PC-3 (cell line): Measurements from ENCODE around the gene KLHDC3.

Experiments used
- EZH2 ChIP-seq: fragments of 300-600 bp; sonication (generic); IDR thresholded peaks from one replicate; pipeline ENCODE4 v1.6.1; 2017; ENCODE audit warnings: antibody characterized with exemption, mild to moderate bottlenecking, low read length; ENCODE audit not compliant: unreplicated experiment
- TF ChIP-seq, protein P1 (sequence below): fragments of 300-600 bp; sonication (generic); conservative IDR thresholded peaks from 2 replicates; pipeline ENCODE4 v1.5.1; 2017; ENCODE audit warnings: antibody characterized with exemption, low read depth, mild to moderate bottlenecking, low read length

DNA sequence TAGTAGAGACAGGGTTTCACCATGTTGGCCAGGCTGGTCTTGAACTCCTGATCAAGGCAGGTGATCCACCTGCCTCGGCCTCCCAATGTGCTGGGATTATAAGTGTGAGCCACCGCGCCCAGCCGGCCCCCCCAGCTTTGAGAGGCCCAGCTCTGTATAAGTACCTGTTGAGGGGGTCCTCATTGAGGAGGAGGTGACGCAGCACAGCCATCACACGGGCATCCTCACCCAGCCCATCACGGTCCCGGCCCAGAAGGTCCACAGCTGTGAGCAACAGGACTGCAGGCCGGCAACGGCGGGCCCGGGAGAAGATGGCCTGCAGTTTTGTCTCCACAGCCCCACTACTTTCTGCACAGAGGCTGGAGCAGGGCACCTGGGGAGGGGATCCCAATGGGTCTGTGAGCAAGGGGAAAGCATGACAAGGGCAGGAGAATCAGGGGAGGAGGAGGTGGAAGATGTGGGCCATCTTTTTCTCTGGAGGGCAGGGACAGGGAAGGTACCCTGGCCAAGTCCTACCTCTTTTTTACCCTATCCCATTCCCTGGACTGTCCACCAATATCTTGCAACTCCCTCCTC is 45.8 kb upstream of the KLHDC3 start:
- TF ChIP-seq, protein P1, sequence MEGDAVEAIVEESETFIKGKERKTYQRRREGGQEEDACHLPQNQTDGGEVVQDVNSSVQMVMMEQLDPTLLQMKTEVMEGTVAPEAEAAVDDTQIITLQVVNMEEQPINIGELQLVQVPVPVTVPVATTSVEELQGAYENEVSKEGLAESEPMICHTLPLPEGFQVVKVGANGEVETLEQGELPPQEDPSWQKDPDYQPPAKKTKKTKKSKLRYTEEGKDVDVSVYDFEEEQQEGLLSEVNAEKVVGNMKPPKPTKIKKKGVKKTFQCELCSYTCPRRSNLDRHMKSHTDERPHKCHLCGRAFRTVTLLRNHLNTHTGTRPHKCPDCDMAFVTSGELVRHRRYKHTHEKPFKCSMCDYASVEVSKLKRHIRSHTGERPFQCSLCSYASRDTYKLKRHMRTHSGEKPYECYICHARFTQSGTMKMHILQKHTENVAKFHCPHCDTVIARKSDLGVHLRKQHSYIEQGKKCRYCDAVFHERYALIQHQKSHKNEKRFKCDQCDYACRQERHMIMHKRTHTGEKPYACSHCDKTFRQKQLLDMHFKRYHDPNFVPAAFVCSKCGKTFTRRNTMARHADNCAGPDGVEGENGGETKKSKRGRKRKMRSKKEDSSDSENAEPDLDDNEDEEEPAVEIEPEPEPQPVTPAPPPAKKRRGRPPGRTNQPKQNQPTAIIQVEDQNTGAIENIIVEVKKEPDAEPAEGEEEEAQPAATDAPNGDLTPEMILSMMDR: no peak
- TF ChIP-seq EZH2: no peak
